Stimulated activated CD4-positive, alpha-beta T cell treated with anti-CD3 and anti-CD28 coated beads, Interleukin-1b, Interleukin-23, amount 100 ng/mL, for 24 hours (primary cell): Measurements from ENCODE around the gene GALNT10.
A peak's percentile ranks its signal among the peaks of the same experiment; 100 is the strongest.
"Not testable (repeated sequence)": the region's sequence is repeated elsewhere in the genome, so short reads cannot be mapped to it uniquely, and the experiment has no call there.

Source experiments
- DNase-seq, 4 experiments: peaks; one replicate each; pipeline ENCODE4 v3.0.0-alpha.2; 2020; ENCODE audit warnings: low read depth in 4 of 4, low spot score in 1 of 4

Gene GALNT10

GRCh38 chr5:154190595-154191304, at the start of gene GALNT10:
GALNT10 (plus strand) TSS chr5:154190733; CDS start chr5:154190867, 134 bp downstream.
- DNase-seq, result peak in 2 of 4 experiments; percentile 49 to 51

GRCh38 chr5:154141745-154142221, 48.8 kb upstream of the GALNT10 start:
- no peak for DNase-seq

GRCh38 chr5:154143211-154143641, 47.3 kb upstream of the GALNT10 start:
- DNase-seq, result no peak

- DNase-seq, result no peak
Observed at GRCh38 chr5:154145268-154145667, 45.3 kb upstream of the GALNT10 start.

GRCh38 chr5:154146409-154146808, 44.1 kb upstream of the GALNT10 start:
- no peak for DNase-seq

- no peak for DNase-seq
Observed at GRCh38 chr5:154147666-154148065, 42.9 kb upstream of the GALNT10 start.

GRCh38 chr5:154150471-154150870, 40.1 kb upstream of the GALNT10 start:
- not testable (repeated sequence) for DNase-seq

GRCh38 chr5:154157483-154158378, 32.8 kb upstream of the GALNT10 start:
- no peak for DNase-seq

- no peak for DNase-seq
Observed at GRCh38 chr5:154158379-154158737, 32.2 kb upstream of the GALNT10 start.

GRCh38 chr5:154159343-154159742, 31.2 kb upstream of the GALNT10 start:
- DNase-seq, result no peak

- no peak for DNase-seq
Observed at GRCh38 chr5:154162539-154163151, 27.9 kb upstream of the GALNT10 start.

GRCh38 chr5:154163327-154164248, 26.9 kb upstream of the GALNT10 start:
- no peak for DNase-seq

GRCh38 chr5:154164249-154164581, 26.3 kb upstream of the GALNT10 start:
- no peak for DNase-seq

GRCh38 chr5:154165886-154166285, 24.6 kb upstream of the GALNT10 start:
- DNase-seq, result no peak

GRCh38 chr5:154166901-154167791, 23.4 kb upstream of the GALNT10 start:
- DNase-seq, result no peak

GRCh38 chr5:154168395-154168794, 22.1 kb upstream of the GALNT10 start:
- no peak for DNase-seq

- DNase-seq, result no peak
Observed at GRCh38 chr5:154172785-154173184, 17.7 kb upstream of the GALNT10 start.

GRCh38 chr5:154174091-154174490, 16.4 kb upstream of the GALNT10 start:
- DNase-seq, result no peak

GRCh38 chr5:154176181-154176580, 14.4 kb upstream of the GALNT10 start:
- no peak for DNase-seq

- no peak for DNase-seq
Observed at GRCh38 chr5:154178661-154179060, 11.9 kb upstream of the GALNT10 start.
